ENCODE results near the gene CNEP1R1. TPM values are rescaled to one million over a fixed set of nuclear protein-coding genes. Genes with fewer than 3 reads are reported as not detected.

Gene CNEP1R1
- total RNA-seq, 4 donors from 2014 or later = 14.1 to 18.4 (median 14.9) TPM

DNA sequence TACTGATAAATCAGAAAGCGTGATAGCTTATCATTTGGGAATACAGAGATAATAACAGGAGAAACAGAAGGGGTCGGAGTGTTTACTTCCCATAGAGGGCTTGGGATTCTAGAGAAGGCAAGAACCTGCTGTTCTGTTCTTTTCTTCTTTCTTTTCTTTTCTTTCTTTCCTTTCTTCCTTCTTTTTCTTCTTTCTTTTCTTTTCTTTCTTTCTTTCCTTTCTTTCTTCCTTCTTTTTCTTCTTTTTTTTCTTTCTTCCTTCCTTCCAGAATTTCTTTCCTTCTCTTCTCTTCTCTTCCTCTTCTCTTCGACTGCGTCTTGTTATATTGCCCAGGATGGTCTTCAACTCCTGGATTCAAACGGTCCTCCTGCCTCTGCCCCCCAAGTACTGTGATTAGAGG is 18.3 kb downstream of the CNEP1R1 start:
- H3K4me3 ChIP-seq = no peak overlapping the region
- H3K9me3 ChIP-seq = no peaks in the 10 kb centered on the region
- TF ChIP-seq, protein P1, sequence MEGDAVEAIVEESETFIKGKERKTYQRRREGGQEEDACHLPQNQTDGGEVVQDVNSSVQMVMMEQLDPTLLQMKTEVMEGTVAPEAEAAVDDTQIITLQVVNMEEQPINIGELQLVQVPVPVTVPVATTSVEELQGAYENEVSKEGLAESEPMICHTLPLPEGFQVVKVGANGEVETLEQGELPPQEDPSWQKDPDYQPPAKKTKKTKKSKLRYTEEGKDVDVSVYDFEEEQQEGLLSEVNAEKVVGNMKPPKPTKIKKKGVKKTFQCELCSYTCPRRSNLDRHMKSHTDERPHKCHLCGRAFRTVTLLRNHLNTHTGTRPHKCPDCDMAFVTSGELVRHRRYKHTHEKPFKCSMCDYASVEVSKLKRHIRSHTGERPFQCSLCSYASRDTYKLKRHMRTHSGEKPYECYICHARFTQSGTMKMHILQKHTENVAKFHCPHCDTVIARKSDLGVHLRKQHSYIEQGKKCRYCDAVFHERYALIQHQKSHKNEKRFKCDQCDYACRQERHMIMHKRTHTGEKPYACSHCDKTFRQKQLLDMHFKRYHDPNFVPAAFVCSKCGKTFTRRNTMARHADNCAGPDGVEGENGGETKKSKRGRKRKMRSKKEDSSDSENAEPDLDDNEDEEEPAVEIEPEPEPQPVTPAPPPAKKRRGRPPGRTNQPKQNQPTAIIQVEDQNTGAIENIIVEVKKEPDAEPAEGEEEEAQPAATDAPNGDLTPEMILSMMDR (IDR thresholded peaks at IDR 0.05) = no peak
- intact Hi-C loops (cut with DNase I) = no loop called here
- peaks cover 0 to 25% (median 3%) of the 10 kb centered on the region in 3 donors for H3K4me1 ChIP-seq
- no peaks in the 10 kb centered on the region for H3K36me3 ChIP-seq
- peaks cover 0 to 4% (median 0%) of the 10 kb centered on the region in 4 donors for H3K27me3 ChIP-seq
- H3K27ac ChIP-seq = no peak overlapping the region
- WGBS, 2 donors = 83 to 87% methylated on average over 5 of the region's 5 CpGs
- no peak for DNase-seq

DNA sequence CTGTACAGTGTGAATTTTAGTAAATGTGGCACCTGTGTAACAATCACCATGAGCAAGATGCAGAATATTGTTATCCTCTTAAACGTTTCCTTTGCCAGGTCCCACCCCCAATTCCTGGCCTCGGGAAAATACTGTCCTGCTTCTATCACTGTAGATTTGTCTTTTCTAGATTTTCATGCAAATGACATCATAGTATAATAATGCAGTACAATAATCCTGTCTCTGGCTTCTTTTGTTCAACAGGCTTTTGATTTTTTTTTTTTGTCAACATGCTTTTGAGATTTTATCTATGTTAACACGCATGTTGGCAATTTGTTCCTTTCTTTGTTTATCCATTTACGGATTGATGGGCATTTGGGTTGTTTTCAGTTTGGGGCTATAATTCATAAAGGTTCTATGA is 20.4 kb downstream of the CNEP1R1 start:
- H3K27me3 ChIP-seq = peaks cover 0 to 4% (median 0%) of the 10 kb centered on the region in 4 donors
- 30 to 37% methylated on average over 4 of the region's 4 CpGs for WGBS, 2 donors
- H3K36me3 ChIP-seq = no peaks in the 10 kb centered on the region
- H3K9me3 ChIP-seq = no peaks in the 10 kb centered on the region
- peaks cover 0 to 4% (median 0%) of the 10 kb centered on the region in 3 donors for H3K4me1 ChIP-seq
- DNase-seq = no peak
- no peak for TF ChIP-seq POLR2A (IDR thresholded peaks at IDR 0.05)
- TF ChIP-seq, protein P1 (IDR thresholded peaks at IDR 0.05) = no peak
- intact Hi-C loops (cut with DNase I) = no loop called here
- H3K4me3 ChIP-seq = no peak overlapping the region
- H3K27ac ChIP-seq = no peak overlapping the region

DNA sequence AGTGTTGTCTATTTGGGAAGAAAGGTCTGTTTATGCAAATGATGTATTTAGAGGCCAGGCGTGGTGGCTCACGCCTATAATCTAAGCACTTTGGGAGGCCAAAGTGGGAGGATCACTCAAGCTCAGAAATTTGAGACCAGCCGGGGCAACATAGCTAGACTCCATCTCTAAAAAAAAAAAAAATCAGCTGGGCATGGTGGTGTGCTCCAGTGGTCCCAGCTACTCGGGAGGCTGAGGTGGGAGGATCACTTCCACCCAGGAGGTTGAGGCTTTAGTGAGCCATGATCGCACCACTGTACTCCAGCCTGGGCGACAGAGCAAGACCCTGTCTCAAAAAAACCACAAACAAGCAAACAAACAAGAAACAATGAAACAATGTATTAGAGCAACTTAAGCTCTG is 21.8 kb downstream of the CNEP1R1 start:
- Histone ChIP-seq H3K4me3 (no peak overlapping the region), H3K36me3 (no peaks in the 10 kb centered on the region), H3K27me3 (peaks cover 0 to 4% (median 0%) of the 10 kb centered on the region in 4 donors), H3K27ac (no peak overlapping the region), H3K9me3 (no peaks in the 10 kb centered on the region), H3K4me1 (no peaks in the 10 kb centered on the region)
- 81 to 87% methylated on average over 6 of the region's 6 CpGs for WGBS, 2 donors
- no peak for DNase-seq
- no peak for TF ChIP-seq POLR2A (IDR thresholded peaks at IDR 0.05)
- TF ChIP-seq, protein P1 (IDR thresholded peaks at IDR 0.05) = no peak
- intact Hi-C loops (cut with DNase I) = no loop called here

DNA sequence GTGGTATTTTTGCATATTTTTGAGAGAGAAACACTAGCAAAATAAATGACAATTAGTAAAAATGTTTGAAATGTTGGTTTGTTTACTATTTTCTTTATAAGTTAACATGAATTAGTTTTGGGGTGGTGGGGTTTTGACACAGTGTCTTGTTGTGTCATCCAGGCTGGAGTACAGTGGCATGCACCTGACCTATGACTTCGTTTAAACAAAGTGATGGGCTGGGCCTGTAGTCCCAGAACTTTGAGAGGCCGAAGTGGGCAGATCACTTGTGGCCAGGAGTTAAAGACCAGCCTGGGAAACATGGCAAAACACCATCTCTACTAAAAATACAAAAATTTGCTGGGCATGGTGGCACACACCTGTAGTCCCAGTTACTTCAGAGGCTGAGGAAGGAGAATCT is 22.8 kb downstream of the CNEP1R1 start:
- no peak for DNase-seq
- H3K4me1 ChIP-seq = no peaks in the 10 kb centered on the region
- TF ChIP-seq, protein P1 (IDR thresholded peaks at IDR 0.05) = no peak
- no peak for TF ChIP-seq POLR2A (IDR thresholded peaks at IDR 0.05)
- no peak overlapping the region for H3K4me3 ChIP-seq
- intact Hi-C loops (cut with DNase I) = no loop called here
- H3K9me3 ChIP-seq = no peaks in the 10 kb centered on the region
- H3K27me3 ChIP-seq = peaks cover 0 to 4% (median 0%) of the 10 kb centered on the region in 4 donors
- H3K27ac ChIP-seq = no peak overlapping the region
- no peaks in the 10 kb centered on the region for H3K36me3 ChIP-seq
- WGBS, 2 donors = 65 to 67% methylated on average over 2 of the region's 2 CpGs

DNA sequence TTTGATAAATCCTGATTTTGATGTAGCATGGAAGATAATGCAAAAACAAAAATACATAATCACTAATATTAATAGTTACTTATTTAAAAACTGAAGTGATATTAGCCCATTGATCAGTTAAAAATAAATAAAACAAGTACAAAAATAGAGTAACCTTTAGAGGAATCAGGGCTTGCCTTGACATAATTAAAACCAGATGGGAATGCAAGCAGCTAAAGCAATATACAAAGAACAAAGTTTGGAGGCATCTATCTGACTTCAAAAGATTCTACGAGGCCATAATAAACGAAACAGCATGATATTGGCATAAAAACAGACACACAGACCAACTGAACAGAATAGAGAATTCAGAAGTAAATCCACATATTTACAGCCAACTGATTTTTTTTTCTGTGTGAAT is 25.8 kb downstream of the CNEP1R1 start:
- Histone ChIP-seq H3K27me3 (peaks cover 0 to 4% (median 0%) of the 10 kb centered on the region in 4 donors), H3K9me3 (peaks cover 0 to 4% (median 1%) of the 10 kb centered on the region in 3 donors), H3K27ac (no peak overlapping the region), H3K4me1 (no peaks in the 10 kb centered on the region), H3K4me3 (no peak overlapping the region), H3K36me3 (no peaks in the 10 kb centered on the region)
- no peak for TF ChIP-seq POLR2A (IDR thresholded peaks at IDR 0.05)
- TF ChIP-seq, protein P1 (IDR thresholded peaks at IDR 0.05) = no peak
- intact Hi-C loops (cut with DNase I) = no loop called here
- 59% methylated on average over 2 of the region's 2 CpGs for WGBS, 2 donors
- DNase-seq = no peak

Measured in esophagus squamous epithelium (tissue), 5 donors.